ENCODE results near the gene SEC14L3.

DNA sequence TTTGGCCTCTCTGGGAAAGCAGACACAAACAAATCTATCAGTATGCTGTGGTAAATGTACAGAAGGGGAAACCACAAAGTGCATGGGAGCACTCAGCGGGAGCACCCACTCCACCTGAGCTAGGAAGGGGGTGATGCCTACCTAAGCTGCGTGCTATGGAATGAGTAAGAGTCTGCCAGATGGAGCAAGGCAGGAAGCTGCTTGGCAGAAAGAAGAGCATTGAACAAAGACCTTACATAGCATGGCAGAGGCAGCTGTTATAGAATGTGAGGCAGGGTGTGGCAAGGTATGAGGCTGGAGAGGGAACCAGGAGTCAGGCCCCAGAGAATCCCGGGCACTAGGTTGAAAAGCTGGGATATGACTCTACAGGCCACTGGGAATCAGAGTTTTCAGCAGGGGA lies 60.0 kb downstream of the SEC14L3 start:
- TF ChIP-seq EZH2 (IDR thresholded peaks at IDR 0.05; ENCODE audit: borderline replicate concordance, insufficient read depth, low read depth, low read length, poor library complexity, severe bottlenecking): no peak
- TF ChIP-seq, protein P1, sequence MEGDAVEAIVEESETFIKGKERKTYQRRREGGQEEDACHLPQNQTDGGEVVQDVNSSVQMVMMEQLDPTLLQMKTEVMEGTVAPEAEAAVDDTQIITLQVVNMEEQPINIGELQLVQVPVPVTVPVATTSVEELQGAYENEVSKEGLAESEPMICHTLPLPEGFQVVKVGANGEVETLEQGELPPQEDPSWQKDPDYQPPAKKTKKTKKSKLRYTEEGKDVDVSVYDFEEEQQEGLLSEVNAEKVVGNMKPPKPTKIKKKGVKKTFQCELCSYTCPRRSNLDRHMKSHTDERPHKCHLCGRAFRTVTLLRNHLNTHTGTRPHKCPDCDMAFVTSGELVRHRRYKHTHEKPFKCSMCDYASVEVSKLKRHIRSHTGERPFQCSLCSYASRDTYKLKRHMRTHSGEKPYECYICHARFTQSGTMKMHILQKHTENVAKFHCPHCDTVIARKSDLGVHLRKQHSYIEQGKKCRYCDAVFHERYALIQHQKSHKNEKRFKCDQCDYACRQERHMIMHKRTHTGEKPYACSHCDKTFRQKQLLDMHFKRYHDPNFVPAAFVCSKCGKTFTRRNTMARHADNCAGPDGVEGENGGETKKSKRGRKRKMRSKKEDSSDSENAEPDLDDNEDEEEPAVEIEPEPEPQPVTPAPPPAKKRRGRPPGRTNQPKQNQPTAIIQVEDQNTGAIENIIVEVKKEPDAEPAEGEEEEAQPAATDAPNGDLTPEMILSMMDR (IDR thresholded peaks at IDR 0.05): no peak
